GM19395 (cell line): ENCODE measurements around the gene DCAF17.
"Not testable (repeated sequence)": the region's sequence is repeated elsewhere in the genome, so short reads cannot be mapped to it uniquely, and the experiment has no call there.

ENCODE experiments used
- ATAC-seq: cut with Tn5 transposase; IDR thresholded peaks from one replicate; pipeline ENCODE4 v1.9.1; 2021; ENCODE audit warnings: mild to moderate bottlenecking, moderate library complexity; ENCODE audit not compliant: unreplicated experiment

Gene DCAF17

GRCh38 chr2:171447675-171448074 lies 13.6 kb downstream of the DCAF17 start:
- no peak for ATAC-seq

DNA sequence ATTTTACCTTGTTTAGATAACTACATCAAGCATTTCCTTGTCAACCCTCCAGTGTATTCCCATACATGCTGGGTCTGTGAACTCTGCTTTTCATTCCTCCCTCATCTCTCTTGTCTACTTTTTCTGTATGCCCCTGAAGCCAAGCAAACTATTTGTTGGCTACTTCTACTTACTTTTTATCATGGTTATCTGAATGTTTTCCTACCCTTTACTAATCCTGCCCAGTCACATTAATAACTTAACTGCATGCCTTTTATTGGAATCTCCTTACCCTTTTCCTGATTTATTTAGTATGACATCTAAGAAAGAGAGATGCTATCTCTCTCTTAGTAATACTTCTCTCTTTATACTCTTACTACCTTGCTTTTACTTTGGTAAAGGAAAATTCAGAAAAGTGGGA lies 17.0 kb downstream of the DCAF17 start:
- no peak for ATAC-seq

GRCh38 chr2:171452773-171453172 lies 18.7 kb downstream of the DCAF17 start:
- ATAC-seq, result no peak

DNA sequence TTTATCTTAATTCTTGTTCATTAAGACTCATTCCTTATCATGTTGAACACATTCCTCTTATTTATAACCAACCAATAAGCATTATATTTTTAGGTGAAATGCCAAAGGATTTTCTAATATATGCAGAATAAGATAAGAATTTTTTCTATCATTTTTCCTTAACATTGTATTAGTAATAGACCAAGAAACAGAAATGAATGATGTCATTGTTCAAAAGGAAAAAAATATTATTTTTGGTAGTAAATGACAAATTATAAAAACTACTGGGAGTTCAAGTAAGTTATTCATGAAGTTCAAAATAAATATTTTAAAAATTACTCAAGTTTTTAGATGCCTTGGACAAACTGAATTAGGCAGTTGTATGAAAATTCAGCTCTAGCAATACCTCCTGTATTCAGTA lies 25.5 kb downstream of the DCAF17 start:
- ATAC-seq, result no peak

GRCh38 chr2:171460537-171460936 lies 26.5 kb downstream of the DCAF17 start:
- no peak for ATAC-seq

DNA sequence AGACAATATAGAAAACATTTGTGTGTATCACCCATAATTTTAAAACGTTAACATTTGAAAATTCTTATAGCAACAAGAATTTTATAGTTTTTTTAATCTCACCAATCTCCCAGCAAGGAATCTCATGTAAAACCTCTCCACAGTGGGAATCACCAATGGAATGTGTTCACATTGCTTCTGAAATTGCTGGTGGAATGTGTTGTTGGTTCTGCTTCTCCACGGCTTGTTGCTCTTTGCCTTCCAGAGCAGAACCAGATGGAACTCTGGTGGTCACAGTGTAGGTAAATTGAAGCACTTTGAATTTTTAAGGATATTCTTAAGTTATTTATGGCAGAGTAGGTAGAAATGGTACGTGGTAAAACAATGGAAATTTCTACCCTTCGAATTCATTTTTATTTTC lies 35.1 kb downstream of the DCAF17 start:
- ATAC-seq, result no peak

- no peak for ATAC-seq
Measured at GRCh38 chr2:171470129-171470528, 36.1 kb downstream of the DCAF17 start.

DNA sequence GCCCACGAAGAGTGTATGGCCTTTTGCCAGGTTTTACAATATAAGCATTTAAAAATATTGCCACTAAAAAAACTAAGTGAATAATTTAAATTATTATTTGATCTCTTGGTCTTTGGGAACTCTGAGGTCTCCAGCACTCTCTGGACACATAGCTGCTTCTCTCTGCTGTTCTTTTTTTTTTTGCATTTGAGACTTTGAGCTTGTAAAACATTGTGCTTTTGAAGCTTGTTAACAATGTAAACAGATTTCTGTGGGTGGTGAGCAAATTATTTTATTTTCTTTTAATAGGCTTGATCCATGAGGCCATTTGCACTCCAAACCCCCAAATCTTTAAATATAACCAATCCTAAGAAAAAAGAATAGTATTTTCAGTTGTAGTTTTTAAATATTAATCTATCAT lies 42.0 kb downstream of the DCAF17 start:
- no peak for ATAC-seq

DNA sequence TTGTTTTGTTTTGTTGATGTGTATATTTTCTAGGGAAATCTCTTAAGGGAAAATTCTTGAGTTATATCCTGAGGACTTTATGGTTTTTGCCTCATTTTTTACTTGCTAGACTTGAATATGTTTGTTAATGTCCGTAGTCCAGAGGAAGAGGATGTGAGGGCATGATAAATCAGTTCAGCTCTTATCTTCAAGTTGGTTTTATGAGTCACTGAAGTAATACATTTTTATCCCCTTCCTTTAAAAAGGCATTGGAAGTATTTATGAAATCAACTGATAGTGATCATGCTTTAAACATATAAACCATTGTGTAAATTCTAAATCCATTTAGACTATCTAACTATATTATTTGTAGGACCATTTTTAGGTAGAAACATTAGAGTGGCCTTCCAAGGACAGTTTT lies 44.3 kb downstream of the DCAF17 start:
- no peak for ATAC-seq

- peak; percentile 67 for ATAC-seq
Measured at GRCh38 chr2:171479154-171479814, 45.3 kb downstream of the DCAF17 start.

- ATAC-seq, result no peak
Measured at GRCh38 chr2:171480908-171481307, 46.9 kb downstream of the DCAF17 start.

DNA sequence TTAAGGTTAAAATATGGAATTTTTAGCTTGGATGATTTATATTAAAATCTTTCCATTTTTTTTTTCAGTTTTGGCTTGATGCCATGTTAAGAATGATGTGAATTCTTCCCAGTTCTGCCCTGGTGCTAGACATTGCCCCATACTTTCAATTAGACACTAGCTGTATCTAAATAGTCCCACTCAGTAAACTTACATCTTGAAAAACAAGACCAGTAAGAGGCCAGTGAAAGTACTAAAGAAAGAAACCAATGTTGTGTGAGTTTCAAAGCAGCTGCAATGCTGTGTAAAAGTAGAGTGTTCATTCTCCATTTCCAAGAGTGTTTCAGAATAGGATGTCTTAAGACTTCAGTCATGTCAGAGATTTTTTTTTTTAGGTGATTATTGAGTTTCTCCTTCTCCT lies 48.3 kb downstream of the DCAF17 start:
- no peak for ATAC-seq

DNA sequence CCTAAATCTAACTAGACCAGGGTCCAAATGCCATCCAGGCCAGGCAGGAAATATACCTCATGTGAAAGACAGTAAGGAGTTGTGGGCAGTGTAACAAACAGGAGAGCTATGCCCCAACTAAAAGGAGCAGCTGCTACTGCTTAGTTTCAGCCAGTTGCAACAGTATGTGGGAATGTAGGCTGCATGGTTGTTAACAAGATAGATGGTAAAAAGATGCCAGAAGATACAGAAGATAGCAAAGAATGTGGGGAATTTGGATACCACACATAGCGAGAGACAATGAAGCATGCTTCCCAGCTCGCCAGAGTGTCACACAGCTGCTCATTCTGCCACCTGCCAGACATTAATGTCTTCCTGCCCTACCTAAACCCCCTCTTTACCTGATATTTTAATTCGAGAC lies 48.9 kb downstream of the DCAF17 start:
- no peak for ATAC-seq

DNA sequence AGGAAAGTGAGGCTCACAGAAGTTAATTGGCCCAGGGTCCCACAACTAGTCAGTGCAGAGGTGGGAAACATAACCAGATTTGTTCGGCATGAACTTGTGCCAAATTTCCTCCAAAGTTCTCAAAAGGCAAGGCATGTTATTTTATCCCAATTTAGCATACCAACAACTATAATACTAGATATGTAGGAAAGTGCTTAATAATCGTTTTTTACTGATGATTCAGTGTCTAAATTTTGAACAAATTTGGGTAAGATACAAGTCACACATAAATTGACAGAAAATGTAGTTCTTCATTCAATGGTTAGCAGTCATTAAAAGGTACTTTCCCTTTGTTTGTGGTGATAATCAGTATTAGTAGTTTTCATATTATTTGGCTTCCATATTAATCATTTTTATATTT lies 49.8 kb downstream of the DCAF17 start:
- no peak for ATAC-seq

- no peak for ATAC-seq
Measured at GRCh38 chr2:171485116-171485515, 51.1 kb downstream of the DCAF17 start.

DNA sequence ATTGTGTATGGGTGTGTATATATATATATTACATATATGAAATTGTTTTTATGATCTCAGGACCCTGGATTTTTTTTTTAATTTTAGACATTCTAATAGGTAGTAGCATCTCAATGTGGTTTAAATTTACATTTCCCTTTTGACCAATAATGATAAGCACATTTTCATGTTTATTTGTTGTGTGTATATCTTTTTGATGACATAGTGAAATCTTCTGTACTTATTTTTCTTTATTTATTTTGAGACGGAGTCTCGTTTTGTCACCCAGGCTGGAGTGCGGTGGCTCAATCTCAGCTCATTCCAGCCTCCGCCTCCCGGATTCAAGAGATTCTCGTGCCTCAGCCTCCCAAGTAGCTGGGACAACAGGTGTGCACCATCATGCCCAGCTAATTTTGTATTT lies 53.2 kb downstream of the DCAF17 start:
- no peak for ATAC-seq

DNA sequence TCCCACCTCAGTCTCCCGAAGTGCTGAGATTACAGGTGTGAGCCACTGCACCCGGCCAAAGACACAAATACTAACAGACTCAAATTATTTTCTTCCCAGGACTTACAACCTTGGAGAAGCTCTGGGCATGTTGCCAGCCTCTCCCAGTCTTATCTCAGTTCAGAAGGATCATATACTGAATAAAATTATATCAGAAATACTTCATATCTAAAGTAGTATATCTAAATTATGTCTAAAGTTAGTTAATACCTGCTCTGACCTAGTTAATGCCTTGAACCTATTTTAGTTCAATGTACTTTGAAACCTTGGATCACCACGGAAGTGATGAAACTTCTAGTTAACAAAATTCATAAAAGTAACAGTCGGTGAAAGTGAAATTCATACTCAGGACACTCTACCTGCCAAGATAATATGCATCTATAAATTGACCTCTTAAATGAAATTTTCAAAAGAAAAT lies 53.8 kb downstream of the DCAF17 start:
- no peak for ATAC-seq

- no peak for ATAC-seq
Measured at GRCh38 chr2:171490577-171490976, 56.6 kb downstream of the DCAF17 start.

DNA sequence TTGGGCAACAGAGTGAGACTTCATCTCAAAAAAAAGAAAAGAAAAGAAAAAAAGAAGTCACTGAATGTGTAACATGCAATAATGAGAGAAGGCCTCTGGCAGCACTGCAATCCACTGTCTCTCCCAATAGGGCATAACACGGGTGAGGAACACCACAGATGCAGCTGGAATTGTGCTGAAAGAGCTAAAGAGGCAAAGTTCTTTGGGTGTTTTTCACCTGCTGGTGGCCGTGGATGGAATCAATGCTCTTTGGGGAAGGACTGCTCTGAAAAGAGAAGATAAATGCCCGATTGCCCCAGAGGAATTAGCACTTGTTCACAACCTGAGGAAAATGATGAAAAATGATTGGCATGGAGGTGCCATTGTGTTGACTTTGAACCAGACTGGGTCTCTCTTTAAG lies 57.3 kb downstream of the DCAF17 start:
- no peak for ATAC-seq

DNA sequence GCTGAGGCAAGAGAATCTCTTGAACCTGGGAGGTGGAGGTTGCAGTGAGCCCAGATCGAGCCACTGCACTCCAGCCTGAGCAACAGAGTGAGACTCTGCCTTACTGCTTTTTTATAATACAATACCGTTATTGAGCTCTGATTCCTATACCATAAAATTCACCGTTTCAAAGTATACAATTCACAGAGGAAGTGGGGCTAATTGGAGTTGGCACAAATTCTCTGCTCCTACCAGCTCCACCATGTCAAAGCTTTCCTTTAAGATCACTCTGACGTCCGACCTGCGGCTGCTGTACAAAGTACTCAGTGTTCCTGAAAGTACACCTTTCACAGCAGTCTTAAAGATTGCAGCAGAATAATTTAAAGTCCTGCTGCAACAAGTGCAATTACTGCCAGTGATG lies 58.6 kb downstream of the DCAF17 start:
- no peak for ATAC-seq

GRCh38 chr2:171497664-171498063 lies 63.6 kb downstream of the DCAF17 start:
- not testable (repeated sequence) for ATAC-seq

- ATAC-seq, result no peak
Measured at GRCh38 chr2:171505374-171505773, 71.3 kb downstream of the DCAF17 start.
